Measurements from ENCODE around the gene EDN2. TPM values are rescaled to one million over a fixed set of nuclear protein-coding genes. Genes with fewer than 3 reads are reported as not detected.

The EDN2 gene
- total RNA-seq, 1 donor from 2014 or later: 0.80 TPM

GRCh38 chr1:41520951-41521752, 36.7 kb upstream of the EDN2 start:
- Mint-ChIP-seq H3K9me3 (ENCODE audit: low read depth) (no peaks in the 10 kb centered on the region), H3K36me3 (ENCODE audit: low read depth) (no peaks in the 10 kb centered on the region), H3K27ac (ENCODE audit: unreplicated experiment) (no peak overlapping the region), H3K4me3 (ENCODE audit: unreplicated experiment) (no peak overlapping the region), H3K27me3 (ENCODE audit: low read depth) (no peaks in the 10 kb centered on the region), H3K4me1 (ENCODE audit: low read depth) (peaks cover 11% of the 10 kb centered on the region)
- DNase-seq (ENCODE audit: low spot score): no peak
- TF ChIP-seq CTCF (IDR thresholded peaks at IDR 0.05): no peak

- H3K9me3 Mint-ChIP-seq (ENCODE audit: low read depth): no peaks in the 10 kb centered on the region
- DNase-seq (ENCODE audit: low spot score): no peak
- H3K36me3 Mint-ChIP-seq (ENCODE audit: low read depth): no peaks in the 10 kb centered on the region
- no peaks in the 10 kb centered on the region for H3K27me3 Mint-ChIP-seq (ENCODE audit: low read depth)
- no peak overlapping the region for H3K27ac Mint-ChIP-seq (ENCODE audit: unreplicated experiment)
- peaks cover 22% of the 10 kb centered on the region for H3K4me1 Mint-ChIP-seq (ENCODE audit: low read depth)
- TF ChIP-seq CTCF (IDR thresholded peaks at IDR 0.05): no peak
- no peak overlapping the region for H3K4me3 Mint-ChIP-seq (ENCODE audit: unreplicated experiment)
Measured at GRCh38 chr1:41519667-41520066, 35.2 kb upstream of the EDN2 start.

GRCh38 chr1:41518471-41518870, 34.0 kb upstream of the EDN2 start:
- Mint-ChIP-seq H3K4me1 (ENCODE audit: low read depth) (peaks cover 22% of the 10 kb centered on the region), H3K36me3 (ENCODE audit: low read depth) (no peaks in the 10 kb centered on the region), H3K4me3 (ENCODE audit: unreplicated experiment) (no peak overlapping the region), H3K27ac (ENCODE audit: unreplicated experiment) (no peak overlapping the region), H3K27me3 (ENCODE audit: low read depth) (no peaks in the 10 kb centered on the region), H3K9me3 (ENCODE audit: low read depth) (no peaks in the 10 kb centered on the region)
- no peak for TF ChIP-seq CTCF (IDR thresholded peaks at IDR 0.05)
- no peak for DNase-seq (ENCODE audit: low spot score)

GRCh38 chr1:41517062-41517438, 32.6 kb upstream of the EDN2 start:
- Mint-ChIP-seq H3K9me3 (ENCODE audit: low read depth) (no peaks in the 10 kb centered on the region), H3K4me3 (ENCODE audit: unreplicated experiment) (no peak overlapping the region), H3K4me1 (ENCODE audit: low read depth) (peaks cover 22% of the 10 kb centered on the region), H3K36me3 (ENCODE audit: low read depth) (no peaks in the 10 kb centered on the region), H3K27ac (ENCODE audit: unreplicated experiment) (no peak overlapping the region), H3K27me3 (ENCODE audit: low read depth) (no peaks in the 10 kb centered on the region)
- no peak for DNase-seq (ENCODE audit: low spot score)
- no peak for TF ChIP-seq CTCF (IDR thresholded peaks at IDR 0.05)

- Mint-ChIP-seq H3K27me3 (ENCODE audit: low read depth) (no peaks in the 10 kb centered on the region), H3K36me3 (ENCODE audit: low read depth) (peaks cover 2% of the 10 kb centered on the region), H3K4me1 (ENCODE audit: low read depth) (peaks cover 22% of the 10 kb centered on the region), H3K9me3 (ENCODE audit: low read depth) (no peaks in the 10 kb centered on the region), H3K27ac (ENCODE audit: unreplicated experiment) (no peak overlapping the region), H3K4me3 (ENCODE audit: unreplicated experiment) (peak overlapping the region; percentile 73)
- no peak for DNase-seq (ENCODE audit: low spot score)
- peak; percentile 90 for TF ChIP-seq CTCF (IDR thresholded peaks at IDR 0.05)
Measured at GRCh38 chr1:41516168-41517061, 31.9 kb upstream of the EDN2 start.

Data from chondrocyte (in vitro differentiated cells).